B cell (primary cell): ENCODE data around the gene CCR5AS.

Source experiments
- EZH2 ChIP-seq: IDR thresholded peaks from 2 replicates; pipeline ENCODE4 v1.6.1; 2012; ENCODE audit warnings: borderline replicate concordance, low read depth, mild to moderate bottlenecking, moderate library complexity, low read length; ENCODE audit not compliant: insufficient read depth, poor library complexity, severe bottlenecking
- TF ChIP-seq, protein P1 (sequence below): fragments of 200-600 bp; IDR thresholded peaks from one replicate; pipeline ENCODE4 v1.8.0; 2022; ENCODE audit warnings: antibody characterized with exemption, mild to moderate bottlenecking

DNA sequence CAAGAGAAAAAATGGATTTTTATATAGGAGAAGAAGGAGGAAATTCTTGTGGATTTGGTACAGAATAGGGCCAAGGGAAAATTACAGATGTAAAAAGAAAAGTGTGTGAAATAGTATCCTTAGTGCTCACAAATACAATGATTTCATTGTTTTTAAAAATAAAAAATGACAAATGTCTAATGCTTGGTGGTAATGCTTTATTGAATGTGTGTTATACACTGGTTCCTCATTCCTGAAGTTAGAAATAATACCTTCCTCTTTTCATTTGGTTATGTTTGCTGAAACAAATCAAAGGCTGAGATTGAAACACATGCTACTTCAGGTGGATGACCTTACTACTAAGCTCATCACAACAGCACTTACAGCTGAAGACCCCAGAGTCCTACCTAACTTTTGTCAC lies 90.7 kb downstream of the CCR5AS start:
- TF ChIP-seq, protein P1, sequence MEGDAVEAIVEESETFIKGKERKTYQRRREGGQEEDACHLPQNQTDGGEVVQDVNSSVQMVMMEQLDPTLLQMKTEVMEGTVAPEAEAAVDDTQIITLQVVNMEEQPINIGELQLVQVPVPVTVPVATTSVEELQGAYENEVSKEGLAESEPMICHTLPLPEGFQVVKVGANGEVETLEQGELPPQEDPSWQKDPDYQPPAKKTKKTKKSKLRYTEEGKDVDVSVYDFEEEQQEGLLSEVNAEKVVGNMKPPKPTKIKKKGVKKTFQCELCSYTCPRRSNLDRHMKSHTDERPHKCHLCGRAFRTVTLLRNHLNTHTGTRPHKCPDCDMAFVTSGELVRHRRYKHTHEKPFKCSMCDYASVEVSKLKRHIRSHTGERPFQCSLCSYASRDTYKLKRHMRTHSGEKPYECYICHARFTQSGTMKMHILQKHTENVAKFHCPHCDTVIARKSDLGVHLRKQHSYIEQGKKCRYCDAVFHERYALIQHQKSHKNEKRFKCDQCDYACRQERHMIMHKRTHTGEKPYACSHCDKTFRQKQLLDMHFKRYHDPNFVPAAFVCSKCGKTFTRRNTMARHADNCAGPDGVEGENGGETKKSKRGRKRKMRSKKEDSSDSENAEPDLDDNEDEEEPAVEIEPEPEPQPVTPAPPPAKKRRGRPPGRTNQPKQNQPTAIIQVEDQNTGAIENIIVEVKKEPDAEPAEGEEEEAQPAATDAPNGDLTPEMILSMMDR, result no peak
- TF ChIP-seq EZH2, result no peak
